Keratinocyte (primary cell): ENCODE results near the gene HLTF. TPM values are rescaled to one million over a fixed set of nuclear protein-coding genes. Genes with fewer than 3 reads are reported as not detected.

Experiments
- DNase-seq: peaks from one replicate; pipeline ENCODE4 v3.0.0-alpha.2; 2011; ENCODE audit warnings: low read depth, missing footprints, low spot score
- FAIRE-seq: peaks from 2 replicates; lab custom pipeline; 2011; peaks lifted over from hg19 to GRCh38; lab: Jason Lieb, UNC
- H2AFZ ChIP-seq: 2 replicates; pipeline ENCODE4 v1.6.0; 2012; ENCODE audit warnings: low read length, control low read depth, inconsistent platforms; ENCODE audit not compliant: control insufficient read depth
- H3K27ac ChIP-seq: 2 replicates; pipeline ENCODE4 v1.5.1; 2011; ENCODE audit warnings: low read length; ENCODE audit not compliant: control insufficient read depth, insufficient read depth
- H3K27me3 ChIP-seq: 3 replicates; pipeline ENCODE4 v1.6.0; 2011; ENCODE audit warnings: low read length; ENCODE audit not compliant: control insufficient read depth, insufficient read depth; ENCODE audit errors: extremely low read depth
- H3K36me3 ChIP-seq, 2 experiments: 2 replicates in 1 of 2; 3 replicates in 1 of 2; pipeline ENCODE4 v1.5.1; 2011; ENCODE audit warnings: low read length in 2 of 2, mild to moderate bottlenecking in 1 of 2; ENCODE audit not compliant: control insufficient read depth in 2 of 2, insufficient read depth in 2 of 2; ENCODE audit errors: extremely low read depth in 1 of 2
- H3K4me1 ChIP-seq: 3 replicates; pipeline ENCODE4 v1.5.1; 2011; ENCODE audit warnings: low read length; ENCODE audit not compliant: control insufficient read depth, insufficient read depth; ENCODE audit errors: extremely low read depth
- H3K4me2 ChIP-seq: 3 replicates; pipeline ENCODE4 v1.6.0; 2011; ENCODE audit warnings: low read depth, low read length; ENCODE audit not compliant: control insufficient read depth, insufficient read depth; ENCODE audit errors: extremely low read depth
- H3K4me3 ChIP-seq, 3 experiments: fragments of 200-600 bp in 1 of 3; sonication (generic) in 1 of 3; 2 replicates in 2 of 3; 3 replicates in 1 of 3; pipeline ENCODE4 v1.5.1; 2011 to 2016; ENCODE audit warnings: low read length in 3 of 3, mild to moderate bottlenecking in 3 of 3, control low read depth in 2 of 3, inconsistent platforms in 1 of 3, low read depth in 1 of 3, mixed read lengths in 1 of 3, mixed run types in 1 of 3, moderate library complexity in 1 of 3; ENCODE audit not compliant: control insufficient read depth in 2 of 3, insufficient read depth in 2 of 3; ENCODE audit errors: extremely low read depth in 1 of 3
- H3K79me2 ChIP-seq: 2 replicates; pipeline ENCODE4 v1.6.0; 2012; ENCODE audit warnings: low read length; ENCODE audit not compliant: control insufficient read depth, insufficient read depth
- H3K9ac ChIP-seq: 3 replicates; pipeline ENCODE4 v1.6.0; 2011; ENCODE audit warnings: low read length; ENCODE audit not compliant: control insufficient read depth, insufficient read depth; ENCODE audit errors: extremely low read depth
- H3K9me1 ChIP-seq: 3 replicates; pipeline ENCODE4 v1.6.0; 2011; ENCODE audit warnings: low read length; ENCODE audit not compliant: control insufficient read depth, insufficient read depth; ENCODE audit errors: extremely low read depth
- H3K9me3 ChIP-seq: 2 replicates; pipeline ENCODE4 v1.5.1; 2012; ENCODE audit warnings: low read depth, low read length; ENCODE audit not compliant: control insufficient read depth
- H4K20me1 ChIP-seq: 3 replicates; pipeline ENCODE4 v1.6.0; 2011; ENCODE audit warnings: low read length; ENCODE audit not compliant: control insufficient read depth, insufficient read depth; ENCODE audit errors: extremely low read depth
- EZH2 ChIP-seq: IDR thresholded peaks from one replicate; pipeline ENCODE4 v1.6.1; 2012; ENCODE audit warnings: inconsistent platforms, mild to moderate bottlenecking, low read length, moderate library complexity
- dilution Hi-C: fragments of 300-500 bp; cut with MboI; formaldehyde crosslinking; loops from one replicate; pipeline ENCODE4 v1.7.0; 2020; ENCODE audit warnings: low sequenced_read_pairs; ENCODE audit not compliant: extremely low pct_ligation_motif_present
- polyA plus RNA-seq, 5 experiments: library from polyadenylated mRNA; depleted of rRNA in 3 of 5; stranded (reverse) in 3 of 5; stranded (forward) in 1 of 5; unstranded in 1 of 5; fragments of >200 nt; gene quantifications; 1 replicate in 1 of 5; 2 replicates in 3 of 5; 3 replicates in 1 of 5; pipeline versions ENCODE4 v1.2.1 to v1.2.3, GENCODE V29; 2011 to 2012; ENCODE audit warnings: missing spikeins in 2 of 5, low read depth in 1 of 5, low replicate concordance in 1 of 5
- TF ChIP-seq, protein P1 (sequence below), 3 experiments: IDR thresholded peaks in 1 of 3; conservative IDR thresholded peaks in 1 of 3; optimal IDR thresholded peaks in 1 of 3; 2 replicates in 2 of 3; 3 replicates in 1 of 3; pipeline versions ENCODE3 to v1.5.1; 2011; ENCODE audit warnings: low read length in 3 of 3, mild to moderate bottlenecking in 3 of 3, moderate library complexity in 2 of 3, control low read depth in 1 of 3, inconsistent platforms in 1 of 3; ENCODE audit not compliant: insufficient read depth in 2 of 3; ENCODE audit errors: extremely low read depth in 1 of 3

Gene HLTF
- polyA plus RNA-seq, 1 donor (not counting 4 experiments of a cell fraction or from before 2014, with no cell fraction given) = 9.1 TPM

DNA sequence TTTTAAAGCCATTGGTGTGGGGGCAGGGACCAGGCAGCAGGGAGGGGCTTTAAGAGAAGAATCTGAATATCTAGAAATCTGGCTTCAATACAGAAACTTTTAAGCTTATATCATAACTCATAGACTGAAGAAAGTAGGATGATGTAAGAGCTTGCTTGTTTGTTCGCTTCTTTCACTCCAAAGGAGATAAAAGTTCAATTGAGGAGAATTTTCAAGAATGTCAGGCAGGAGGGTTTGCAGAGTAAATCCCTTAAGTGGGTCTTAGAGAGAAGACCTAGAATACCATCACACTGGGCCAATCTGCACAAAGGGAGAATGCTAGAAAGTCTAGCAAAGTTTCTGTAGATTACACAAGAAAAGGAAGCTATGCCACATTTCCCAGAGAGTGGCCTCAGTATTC is 4.1 kb upstream of the HLTF start:
- H3K4me3 ChIP-seq = no peak overlapping the region
- no peak for TF ChIP-seq EZH2
- TF ChIP-seq, protein P1, sequence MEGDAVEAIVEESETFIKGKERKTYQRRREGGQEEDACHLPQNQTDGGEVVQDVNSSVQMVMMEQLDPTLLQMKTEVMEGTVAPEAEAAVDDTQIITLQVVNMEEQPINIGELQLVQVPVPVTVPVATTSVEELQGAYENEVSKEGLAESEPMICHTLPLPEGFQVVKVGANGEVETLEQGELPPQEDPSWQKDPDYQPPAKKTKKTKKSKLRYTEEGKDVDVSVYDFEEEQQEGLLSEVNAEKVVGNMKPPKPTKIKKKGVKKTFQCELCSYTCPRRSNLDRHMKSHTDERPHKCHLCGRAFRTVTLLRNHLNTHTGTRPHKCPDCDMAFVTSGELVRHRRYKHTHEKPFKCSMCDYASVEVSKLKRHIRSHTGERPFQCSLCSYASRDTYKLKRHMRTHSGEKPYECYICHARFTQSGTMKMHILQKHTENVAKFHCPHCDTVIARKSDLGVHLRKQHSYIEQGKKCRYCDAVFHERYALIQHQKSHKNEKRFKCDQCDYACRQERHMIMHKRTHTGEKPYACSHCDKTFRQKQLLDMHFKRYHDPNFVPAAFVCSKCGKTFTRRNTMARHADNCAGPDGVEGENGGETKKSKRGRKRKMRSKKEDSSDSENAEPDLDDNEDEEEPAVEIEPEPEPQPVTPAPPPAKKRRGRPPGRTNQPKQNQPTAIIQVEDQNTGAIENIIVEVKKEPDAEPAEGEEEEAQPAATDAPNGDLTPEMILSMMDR (optimal IDR thresholded peaks at IDR 0.05 in 1 of 3, IDR thresholded peaks at IDR 0.05 in 1 of 3, conservative IDR thresholded peaks at IDR 0.05 in 1 of 3; ENCODE audit: extremely low read depth in 1 of 3, insufficient read depth in 2 of 3, low read length in 3 of 3) = no peak
- DNase-seq (no peak), FAIRE-seq (no peak)
- no peaks in the 10 kb centered on the region for H3K27me3 ChIP-seq
- no peaks in the 10 kb centered on the region for H3K4me1 ChIP-seq
- no peaks in the 10 kb centered on the region for H3K79me2 ChIP-seq
- no peaks in the 10 kb centered on the region for H3K9me3 ChIP-seq
- H2AFZ ChIP-seq = no peak overlapping the region
- no peak overlapping the region for H3K9ac ChIP-seq
- no peaks in the 10 kb centered on the region for H3K36me3 ChIP-seq
- H3K9me1 ChIP-seq = no peaks in the 10 kb centered on the region
- H4K20me1 ChIP-seq = no peaks in the 10 kb centered on the region
- no peak overlapping the region for H3K27ac ChIP-seq
- dilution Hi-C loops = no loop called here
- no peak overlapping the region for H3K4me2 ChIP-seq

DNA sequence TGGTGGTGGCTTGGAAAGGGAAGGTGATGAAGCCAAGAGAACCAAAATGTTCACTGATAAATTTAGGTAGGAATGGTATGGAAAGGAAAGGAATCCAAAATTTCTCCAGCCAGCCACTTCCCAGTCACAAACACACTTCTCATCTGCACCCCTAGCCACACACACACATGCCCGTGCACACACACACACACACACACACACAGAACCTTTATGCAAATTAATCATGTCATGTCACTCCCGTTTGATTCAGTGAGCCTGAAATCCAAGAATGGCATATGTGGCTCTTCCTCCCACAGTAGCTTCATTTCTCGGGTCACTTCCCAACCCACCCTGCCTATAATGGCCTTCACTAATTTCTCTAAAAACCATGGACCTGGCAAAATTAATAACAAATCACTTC is 3.1 kb upstream of the HLTF start:
- H3K79me2 ChIP-seq = no peaks in the 10 kb centered on the region
- H3K9me1 ChIP-seq = no peaks in the 10 kb centered on the region
- H3K36me3 ChIP-seq = no peaks in the 10 kb centered on the region
- FAIRE-seq (no peak), DNase-seq (no peak)
- no peaks in the 10 kb centered on the region for H3K4me1 ChIP-seq
- no peaks in the 10 kb centered on the region for H3K9me3 ChIP-seq
- H3K27ac ChIP-seq = no peak overlapping the region
- no peak overlapping the region for H3K4me2 ChIP-seq
- H4K20me1 ChIP-seq = no peaks in the 10 kb centered on the region
- no peak overlapping the region for H2AFZ ChIP-seq
- no peak overlapping the region for H3K9ac ChIP-seq
- dilution Hi-C loops = no loop called here
- no peak overlapping the region for H3K4me3 ChIP-seq
- no peaks in the 10 kb centered on the region for H3K27me3 ChIP-seq
- no peak for TF ChIP-seq EZH2
- TF ChIP-seq, protein P1 (optimal IDR thresholded peaks at IDR 0.05 in 1 of 3, IDR thresholded peaks at IDR 0.05 in 1 of 3, conservative IDR thresholded peaks at IDR 0.05 in 1 of 3; ENCODE audit: extremely low read depth in 1 of 3, insufficient read depth in 2 of 3, low read length in 3 of 3) = no peak
